Sigmoid colon (tissue), 7 donors: ENCODE data around the gene PHF19. TPM values are rescaled to one million over a fixed set of nuclear protein-coding genes. Genes with fewer than 3 reads are reported as not detected.

Source experiments
- DNase-seq: peaks from one replicate; pipeline ENCODE4 v3.0.0-alpha.2; 2019
- H3K27ac ChIP-seq, 4 donors: fragments of 200-600 bp; sonication (generic); one replicate each; pipeline ENCODE4 v1.5.1; 2016 to 2019; ENCODE audit warnings: mild to moderate bottlenecking in 1 of 4
- H3K27me3 ChIP-seq, 3 donors: fragments of 200-600 bp; sonication (generic); one replicate each; pipeline ENCODE4 v1.5.1; 2019; ENCODE audit warnings: mild to moderate bottlenecking in 1 of 3
- H3K36me3 ChIP-seq, 4 donors: fragments of 200-600 bp; sonication (generic); one replicate each; pipeline ENCODE4 v1.5.1; 2016 to 2019
- H3K4me1 ChIP-seq, 4 donors: fragments of 200-600 bp; sonication (generic); one replicate each; pipeline ENCODE4 v1.5.1; 2017 to 2019
- H3K4me3 ChIP-seq, 4 donors: fragments of 200-600 bp; sonication (generic); one replicate each; pipeline ENCODE4 v1.5.1; 2017 to 2019; ENCODE audit warnings: mild to moderate bottlenecking in 2 of 4, moderate library complexity in 1 of 4
- H3K9me3 ChIP-seq, 4 donors: fragments of 200-600 bp in 3 of 4; sonication (generic) in 3 of 4; one replicate each; pipeline versions ENCODE4 v1.5.1 to v1.6.1; 2013 to 2019
- CTCF ChIP-seq, 4 experiments: fragments of 450-650 bp in 3 of 4; fragments of 200-600 bp in 1 of 4; IDR thresholded peaks; one replicate each; pipeline ENCODE4 v1.5.1; 2016 to 2019; ENCODE audit warnings: antibody characterized with exemption in 4 of 4, mild to moderate bottlenecking in 3 of 4, moderate library complexity in 2 of 4
- EP300 ChIP-seq, 4 donors: sonication (generic); formaldehyde crosslinking; IDR thresholded peaks; one replicate each; pipeline ENCODE4 v1.6.1; 2017; ENCODE audit warnings: antibody characterized with exemption in 4 of 4
- POLR2A ChIP-seq, 2 donors: fragments of 450-650 bp; IDR thresholded peaks; one replicate each; pipeline ENCODE4 v1.6.1; 2016; ENCODE audit warnings: antibody characterized with exemption in 2 of 2, mild to moderate bottlenecking in 2 of 2, moderate library complexity in 2 of 2
- POLR2AphosphoS5 ChIP-seq, 4 donors: sonication (generic); formaldehyde crosslinking; IDR thresholded peaks; one replicate each; pipeline ENCODE4 v1.6.1; 2017; ENCODE audit warnings: antibody characterized with exemption in 4 of 4
- WGBS, 2 donors: extraction: QIAGEN DNeasy Blood & Tissue Kit; methylation state at CpG; one replicate each; pipeline ENCODE4 v1.1.7; 2013; 5-methylcytosine and 5-hydroxymethylcytosine counted together
- intact Hi-C: fragments of 100-400 bp; cut with DNase I; formaldehyde crosslinking; loops from one replicate; pipeline ENCODE4 v1.15.1; 2023
- polyA plus RNA-seq, 3 donors: library from polyadenylated mRNA; stranded (reverse); fragments of 200-250 nt; gene quantifications; one replicate each; pipeline ENCODE4 v1.2.3, GENCODE V29; 2013
- total RNA-seq, 4 donors: library from RNA; depleted of rRNA; stranded (reverse); fragments of >200 nt; gene quantifications; one replicate each; pipeline ENCODE4 v1.1.0, GENCODE V29; 2016
- donor health status: healthy with polysubstance abuse.
- donor health status: Bipolar disorder and iron deficiency.
- donor health status: healthy.

The PHF19 gene
- total RNA-seq = 10 to 100 TPM; 22.5 to 32.7 (median 31.6) TPM
- polyA plus RNA-seq = 10 to 100 TPM; 10.2 to 38.2 (median 10.6) TPM

GRCh38 chr9:120876842-120877240 is at the start of gene PHF19:
Gene PHF19 (minus strand): TSS chr9:120877188. CDS start chr9:120874741, 2,447 bp downstream.
- DNase-seq = no peak
- Histone ChIP-seq H3K4me1 (peaks cover 0 to 16% (median 14%) of the 10 kb centered on the region in 4 donors), H3K4me3 (peak within 1 kb of the TSS; percentile 73 to 86 (median 80)), H3K9me3 (no peaks in the 10 kb centered on the region), H3K27ac (peak within 1 kb of the TSS; percentile 94 to 99 (median 96)), H3K27me3 (no peaks in the 10 kb centered on the region), H3K36me3 (peaks cover 0 to 23% (median 0%) of the 10 kb centered on the region in 4 donors)
- TF ChIP-seq POLR2A (IDR thresholded peaks at IDR 0.05) = no peak
- no peak for TF ChIP-seq EP300 (IDR thresholded peaks at IDR 0.05)
- TF ChIP-seq POLR2AphosphoS5 (IDR thresholded peaks at IDR 0.05) = no peak
- no peak for TF ChIP-seq CTCF (IDR thresholded peaks at IDR 0.05)
- intact Hi-C loops = loop anchor here (2.0 to 10.0 kb wide), 3 partner anchors 52 to 198 kb away; partner anchors contain the start of gene CNTRL
- 0 to 1% methylated on average over 45 of the region's 45 CpGs for WGBS, 2 donors

GRCh38 chr9:120926397-120926928 is 49.5 kb upstream of the PHF19 start, which contains the start of gene TRAF1:
Gene TRAF1 (minus strand): TSS chr9:120926796. CDS start chr9:120926075, 721 bp downstream.
- Histone ChIP-seq H3K27ac (peak within 1 kb of the TSS; percentile 18 to 95 (median 92)), H3K4me3 (no peak within 1 kb of the TSS), H3K4me1 (peaks cover 0 to 29% (median 9%) of the 10 kb centered on the region in 4 donors), H3K27me3 (no peaks in the 10 kb centered on the region), H3K9me3 (no peaks in the 10 kb centered on the region), H3K36me3 (no peaks in the 10 kb centered on the region)
- intact Hi-C loops = no loop called here
- WGBS, 2 donors = 58 to 81% methylated on average over 6 of the region's 6 CpGs
- TF ChIP-seq CTCF (IDR thresholded peaks at IDR 0.05) = no peak
- TF ChIP-seq POLR2AphosphoS5 (IDR thresholded peaks at IDR 0.05) = no peak
- no peak for TF ChIP-seq POLR2A (IDR thresholded peaks at IDR 0.05)
- no peak for TF ChIP-seq EP300 (IDR thresholded peaks at IDR 0.05)
- peak; percentile 61 for DNase-seq

- Histone ChIP-seq H3K36me3 (no peaks in the 10 kb centered on the region), H3K9me3 (no peaks in the 10 kb centered on the region), H3K4me1 (peaks cover 0 to 23% (median 8%) of the 10 kb centered on the region in 4 donors), H3K27me3 (no peaks in the 10 kb centered on the region), H3K4me3 (no peak overlapping the region), H3K27ac (peak overlapping the region; percentile 18 to 95 (median 30))
- no peak for TF ChIP-seq POLR2A (IDR thresholded peaks at IDR 0.05)
- TF ChIP-seq POLR2AphosphoS5 (IDR thresholded peaks at IDR 0.05) = peak in 1 of 4 donors; percentile 5
- intact Hi-C loops = no loop called here
- 64 to 73% methylated on average over 13 of the region's 13 CpGs for WGBS, 2 donors
- peak; percentile 57 for DNase-seq
Observed at GRCh38 chr9:120925535-120926396, 48.8 kb upstream of the PHF19 start.

GRCh38 chr9:120924698-120925534 is 47.9 kb upstream of the PHF19 start:
- TF ChIP-seq CTCF (IDR thresholded peaks at IDR 0.05) (no peak), EP300 (IDR thresholded peaks at IDR 0.05) (no peak), POLR2AphosphoS5 (IDR thresholded peaks at IDR 0.05) (no peak), POLR2A (IDR thresholded peaks at IDR 0.05) (no peak)
- Histone ChIP-seq H3K27ac (no peak overlapping the region), H3K36me3 (no peaks in the 10 kb centered on the region), H3K4me3 (no peak overlapping the region), H3K9me3 (no peaks in the 10 kb centered on the region), H3K4me1 (peaks cover 0 to 23% (median 12%) of the 10 kb centered on the region in 4 donors), H3K27me3 (no peaks in the 10 kb centered on the region)
- 77 to 86% methylated on average over 11 of the region's 11 CpGs for WGBS, 2 donors
- DNase-seq = peak; percentile 15
- intact Hi-C loops = no loop called here
